GM12878 (cell line): ENCODE results near the gene PSMF1. TPM values are rescaled to one million over a fixed set of nuclear protein-coding genes. Genes with fewer than 3 reads are reported as not detected.

Experiments used
- CBX5 ChIP-seq: sonication (generic); IDR thresholded peaks from 2 replicates; pipeline ENCODE4 v1.6.1; 2016; ENCODE audit warnings: low read depth, moderate library complexity, mild to moderate bottlenecking, inconsistent platforms
- FOXK2 ChIP-seq: fragments of 450-650 bp; IDR thresholded peaks from 2 replicates; pipeline ENCODE4 v1.6.1; 2017; ENCODE audit warnings: mild to moderate bottlenecking, moderate library complexity
- JUND ChIP-seq: IDR thresholded peaks from 2 replicates; pipeline ENCODE4 v1.6.1; 2012; ENCODE audit warnings: low read depth, mild to moderate bottlenecking, low read length, improper control_type of control experiment, moderate library complexity
- NR2C1 ChIP-seq: fragments of 450-650 bp; IDR thresholded peaks from 2 replicates; pipeline ENCODE4 v1.6.1; 2017; ENCODE audit warnings: antibody characterized with exemption, mild to moderate bottlenecking, moderate library complexity
- RB1 ChIP-seq: fragments of 450-650 bp; formaldehyde crosslinking; IDR thresholded peaks from 2 replicates; pipeline ENCODE4 v1.6.1; 2017; ENCODE audit warnings: mild to moderate bottlenecking, borderline replicate concordance
- TARDBP ChIP-seq: IDR thresholded peaks from 2 replicates; pipeline ENCODE4 v1.6.1; 2016; ENCODE audit warnings: borderline replicate concordance
- polyA plus RNA-seq, 11 experiments: library from polyadenylated mRNA; depleted of rRNA in 4 of 11; unstranded in 6 of 11; stranded (reverse) in 5 of 11; fragments of >200 nt; fragmentation: Nextera tagmentation in 4 of 11; fragmentation: Illumina TruSeq in 1 of 11; extraction: Ambion mirVana in 4 of 11; extraction: Trizol in 1 of 11; gene quantifications; 1 replicate in 1 of 11; 2 replicates in 10 of 11; pipeline versions ENCODE4 v1.2.1 to v1.2.3, GENCODE V29; 2011 to 2016; ENCODE audit warnings: inconsistent platforms in 2 of 11, missing spikeins in 2 of 11, low read depth in 1 of 11
- total RNA-seq, 4 experiments: library from RNA; depleted of rRNA in 3 of 4; stranded (reverse); fragments of >200 nt in 3 of 4; fragmentation: Illumina TruSeq in 1 of 4; extraction: Trizol in 1 of 4; gene quantifications; 2 replicates each; pipeline versions ENCODE4 v1.2.1 to v1.2.3, GENCODE V29; 2013 to 2021
- TF ChIP-seq, protein P1 (sequence below): fragments of 450-650 bp; IDR thresholded peaks from 2 replicates; pipeline ENCODE4 v1.6.1; 2017; ENCODE audit warnings: mild to moderate bottlenecking, moderate library complexity

The PSMF1 gene
- total and polyA plus RNA-seq, 10 of the 15 experiments (the other 5 are each of a cell fraction or from before 2014, with no cell fraction given), result 14.2 to 173 (median 40.6) TPM

DNA sequence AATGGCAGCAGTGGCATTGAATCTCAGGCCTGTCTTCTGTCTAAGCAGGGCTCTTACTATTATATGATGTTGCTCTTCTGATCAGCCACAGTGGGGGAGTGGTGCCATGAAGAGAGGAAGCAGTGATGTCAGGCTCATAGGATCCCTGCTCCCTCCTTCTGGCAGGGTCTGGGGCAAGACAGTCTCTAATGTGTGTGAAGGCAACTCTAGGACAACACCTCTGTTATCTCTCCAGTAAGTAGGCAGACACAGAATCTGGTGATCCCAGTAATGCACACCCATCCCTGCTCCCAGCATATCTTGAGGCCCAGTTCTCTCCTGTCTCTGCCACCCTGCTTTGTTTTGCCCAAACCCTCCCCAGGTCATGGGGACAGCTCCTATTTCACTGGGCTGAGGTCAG, 93.6 kb downstream of the PSMF1 start (continued):
- TF ChIP-seq, protein P1, sequence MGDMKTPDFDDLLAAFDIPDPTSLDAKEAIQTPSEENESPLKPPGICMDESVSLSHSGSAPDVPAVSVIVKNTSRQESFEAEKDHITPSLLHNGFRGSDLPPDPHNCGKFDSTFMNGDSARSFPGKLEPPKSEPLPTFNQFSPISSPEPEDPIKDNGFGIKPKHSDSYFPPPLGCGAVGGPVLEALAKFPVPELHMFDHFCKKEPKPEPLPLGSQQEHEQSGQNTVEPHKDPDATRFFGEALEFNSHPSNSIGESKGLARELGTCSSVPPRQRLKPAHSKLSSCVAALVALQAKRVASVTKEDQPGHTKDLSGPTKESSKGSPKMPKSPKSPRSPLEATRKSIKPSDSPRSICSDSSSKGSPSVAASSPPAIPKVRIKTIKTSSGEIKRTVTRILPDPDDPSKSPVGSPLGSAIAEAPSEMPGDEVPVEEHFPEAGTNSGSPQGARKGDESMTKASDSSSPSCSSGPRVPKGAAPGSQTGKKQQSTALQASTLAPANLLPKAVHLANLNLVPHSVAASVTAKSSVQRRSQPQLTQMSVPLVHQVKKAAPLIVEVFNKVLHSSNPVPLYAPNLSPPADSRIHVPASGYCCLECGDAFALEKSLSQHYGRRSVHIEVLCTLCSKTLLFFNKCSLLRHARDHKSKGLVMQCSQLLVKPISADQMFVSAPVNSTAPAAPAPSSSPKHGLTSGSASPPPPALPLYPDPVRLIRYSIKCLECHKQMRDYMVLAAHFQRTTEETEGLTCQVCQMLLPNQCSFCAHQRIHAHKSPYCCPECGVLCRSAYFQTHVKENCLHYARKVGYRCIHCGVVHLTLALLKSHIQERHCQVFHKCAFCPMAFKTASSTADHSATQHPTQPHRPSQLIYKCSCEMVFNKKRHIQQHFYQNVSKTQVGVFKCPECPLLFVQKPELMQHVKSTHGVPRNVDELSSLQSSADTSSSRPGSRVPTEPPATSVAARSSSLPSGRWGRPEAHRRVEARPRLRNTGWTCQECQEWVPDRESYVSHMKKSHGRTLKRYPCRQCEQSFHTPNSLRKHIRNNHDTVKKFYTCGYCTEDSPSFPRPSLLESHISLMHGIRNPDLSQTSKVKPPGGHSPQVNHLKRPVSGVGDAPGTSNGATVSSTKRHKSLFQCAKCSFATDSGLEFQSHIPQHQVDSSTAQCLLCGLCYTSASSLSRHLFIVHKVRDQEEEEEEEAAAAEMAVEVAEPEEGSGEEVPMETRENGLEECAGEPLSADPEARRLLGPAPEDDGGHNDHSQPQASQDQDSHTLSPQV, result no peak
- no peak for TF ChIP-seq TARDBP
- no peak for TF ChIP-seq RB1
- TF ChIP-seq JUND, result no peak
- TF ChIP-seq NR2C1, result no peak
- TF ChIP-seq CBX5, result no peak
- TF ChIP-seq FOXK2, result no peak
